Fibroblast of skin of left quadriceps (primary cell): ENCODE data around the gene KRTCAP2.
"Not testable (repeated sequence)": the region's sequence is repeated elsewhere in the genome, so short reads cannot be mapped to it uniquely, and the experiment has no call there.

Experiments
- DNase-seq, 2 experiments: peaks; one replicate each; pipeline ENCODE4 v3.0.0-alpha.2; 2013; ENCODE audit warnings: low read depth in 2 of 2

KRTCAP2 gene

GRCh38 chr1:155199792-155200191, 26.7 kb upstream of the KRTCAP2 start:
- DNase-seq = no peak

- DNase-seq = no peak
Observed at GRCh38 chr1:155198547-155198906, 25.4 kb upstream of the KRTCAP2 start.

- no peak for DNase-seq
Observed at GRCh38 chr1:155197901-155198546, 24.9 kb upstream of the KRTCAP2 start.

- DNase-seq = no peak
Observed at GRCh38 chr1:155196893-155197638, 24.0 kb upstream of the KRTCAP2 start.

GRCh38 chr1:155196103-155196892, 23.2 kb upstream of the KRTCAP2 start:
- no peak for DNase-seq

- DNase-seq = no peak
Observed at GRCh38 chr1:155195201-155196102, 22.3 kb upstream of the KRTCAP2 start.

- not testable (repeated sequence) for DNase-seq
Observed at GRCh38 chr1:155193991-155194240, 20.8 kb upstream of the KRTCAP2 start.

GRCh38 chr1:155193275-155193990, 20.3 kb upstream of the KRTCAP2 start:
- peak; percentile 81 to 83 for DNase-seq

GRCh38 chr1:155192346-155193274, 19.5 kb upstream of the KRTCAP2 start:
- DNase-seq = no peak

- no peak for DNase-seq
Observed at GRCh38 chr1:155191904-155192303, 18.8 kb upstream of the KRTCAP2 start.

- DNase-seq = not testable (repeated sequence)
Observed at GRCh38 chr1:155189926-155190325, 16.8 kb upstream of the KRTCAP2 start.

- no peak for DNase-seq
Observed at GRCh38 chr1:155188268-155188667, 15.2 kb upstream of the KRTCAP2 start.

GRCh38 chr1:155187456-155187891, 14.4 kb upstream of the KRTCAP2 start:
- no peak for DNase-seq

- DNase-seq = no peak
Observed at GRCh38 chr1:155186794-155187455, 13.8 kb upstream of the KRTCAP2 start.

GRCh38 chr1:155186067-155186793, 13.1 kb upstream of the KRTCAP2 start:
- DNase-seq = no peak

GRCh38 chr1:155185783-155186066, 12.6 kb upstream of the KRTCAP2 start:
- DNase-seq = no peak

GRCh38 chr1:155184835-155185782, 12.0 kb upstream of the KRTCAP2 start:
- no peak for DNase-seq

GRCh38 chr1:155184351-155184811, 11.3 kb upstream of the KRTCAP2 start:
- no peak for DNase-seq
